HG03571 (cell line): ENCODE data around the gene BTBD9.
"Not testable (repeated sequence)": the region's sequence is repeated elsewhere in the genome, so short reads cannot be mapped to it uniquely, and the experiment has no call there.

ENCODE experiments used
- ATAC-seq: cut with Tn5 transposase; IDR thresholded peaks from one replicate; pipeline ENCODE4 v1.9.1; 2021; ENCODE audit not compliant: unreplicated experiment

Gene BTBD9

DNA sequence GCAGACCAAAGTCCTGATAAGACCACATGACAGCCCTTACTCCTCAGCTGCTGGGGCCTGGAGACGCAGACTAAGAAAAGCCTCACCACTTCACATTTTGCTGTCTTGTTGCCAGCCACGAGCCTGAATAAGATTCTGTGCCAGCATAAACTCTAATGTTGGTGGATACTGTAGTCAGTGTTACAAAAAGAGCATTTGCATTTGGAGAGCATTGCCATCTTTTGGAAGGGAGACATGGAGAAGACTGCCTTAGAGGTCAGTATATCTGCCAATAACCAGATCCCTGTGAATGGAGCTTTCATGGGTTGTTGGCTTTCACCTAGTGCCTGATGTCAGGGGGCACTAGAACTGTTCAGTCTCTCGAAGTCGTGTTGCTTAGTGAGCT lies 505.0 kb downstream of the BTBD9 start:
- ATAC-seq, result no peak

DNA sequence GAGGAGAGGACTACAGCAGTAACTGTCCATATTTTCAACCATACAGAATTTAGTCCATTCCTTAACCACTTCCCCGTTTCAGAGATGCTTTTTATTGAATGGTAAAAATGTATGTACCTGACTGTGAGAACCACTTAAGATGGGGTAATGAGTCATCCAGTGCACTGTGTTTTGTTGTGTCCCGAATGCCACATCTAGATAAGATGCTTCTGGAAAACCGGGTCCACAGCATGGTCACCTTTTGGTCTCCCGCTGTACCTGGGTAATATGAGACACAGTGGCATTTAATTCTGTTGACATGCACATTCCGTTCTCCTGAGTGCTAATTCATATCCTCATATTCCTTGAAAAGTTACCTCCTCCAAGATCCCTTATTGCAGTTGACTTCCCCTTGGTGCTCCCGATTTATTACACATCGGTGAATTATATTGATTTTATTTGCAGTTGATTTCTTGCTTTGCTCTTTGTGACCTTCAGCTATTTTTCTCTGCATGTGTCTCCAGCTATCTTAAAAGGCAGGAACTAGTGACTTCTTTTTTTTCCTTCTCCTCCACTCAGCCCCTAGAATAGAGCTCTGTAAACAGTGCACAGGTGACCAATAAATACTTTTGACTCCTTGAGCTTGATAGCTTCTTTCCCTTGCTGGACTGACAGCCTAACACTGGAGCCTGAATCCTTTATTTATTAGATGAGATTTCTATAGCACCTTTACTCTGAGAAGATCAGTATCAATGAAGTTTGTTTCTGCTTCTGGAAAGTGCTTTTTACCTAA lies 505.6 kb downstream of the BTBD9 start:
- no peak for ATAC-seq

DNA sequence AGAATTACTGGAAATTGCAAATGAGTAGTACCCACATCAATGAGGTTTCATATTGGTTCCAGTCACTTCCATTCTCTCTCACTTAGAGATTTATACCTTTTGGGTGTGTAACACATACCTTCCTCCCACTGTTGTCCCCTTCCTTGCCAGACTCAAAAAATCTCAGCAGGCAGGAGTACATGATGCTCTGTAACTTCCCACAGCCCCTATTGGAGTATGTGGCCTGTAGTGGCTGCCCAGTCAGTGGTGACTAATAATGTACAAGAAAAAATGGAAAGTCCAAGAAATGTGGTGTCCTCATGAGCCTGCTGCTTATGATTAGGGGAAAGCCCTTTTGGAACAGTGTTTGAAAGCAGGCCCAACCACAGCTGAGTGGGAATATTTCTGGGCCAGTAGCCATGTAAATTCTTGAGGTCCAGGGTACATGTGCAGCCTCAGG lies 508.2 kb downstream of the BTBD9 start:
- ATAC-seq, result no peak

GRCh38 chr6:38127284-38127683 lies 512.4 kb downstream of the BTBD9 start:
- no peak for ATAC-seq

DNA sequence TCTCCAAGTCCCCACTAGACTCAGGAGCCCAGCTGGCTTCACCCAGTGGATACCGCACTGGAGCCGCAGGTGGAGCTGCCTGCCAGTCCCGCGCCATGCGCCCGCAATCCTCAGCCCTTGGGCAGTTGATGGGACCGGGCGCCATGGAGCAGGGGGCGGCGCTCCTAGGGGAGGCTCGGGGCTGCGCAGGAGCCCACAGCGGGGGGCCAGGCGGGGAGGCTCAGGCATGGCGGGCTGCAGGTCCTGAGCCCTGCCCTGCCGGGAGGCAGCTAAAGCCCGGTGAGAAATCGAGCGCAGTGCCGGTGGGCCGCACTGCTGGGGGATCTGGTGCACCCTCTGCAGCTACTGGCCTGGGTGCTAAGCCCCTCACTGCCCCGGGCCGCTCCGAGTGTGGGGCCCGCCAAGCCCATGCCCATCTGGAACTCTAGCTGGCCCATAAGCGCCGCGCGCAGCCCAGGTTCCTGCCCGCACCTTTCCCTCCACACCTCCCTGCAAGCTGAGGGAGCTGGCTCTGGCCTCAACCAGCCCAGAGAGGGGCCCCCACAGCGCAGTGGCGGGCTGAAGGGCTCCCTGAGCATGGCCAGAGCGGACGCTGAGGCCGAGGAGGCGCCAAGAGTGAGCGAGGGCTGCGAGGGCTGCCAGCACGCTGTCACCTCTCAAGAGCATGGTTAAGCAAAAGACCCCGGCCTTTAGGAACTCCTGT lies 515.4 kb downstream of the BTBD9 start:
- not testable (repeated sequence) for ATAC-seq

DNA sequence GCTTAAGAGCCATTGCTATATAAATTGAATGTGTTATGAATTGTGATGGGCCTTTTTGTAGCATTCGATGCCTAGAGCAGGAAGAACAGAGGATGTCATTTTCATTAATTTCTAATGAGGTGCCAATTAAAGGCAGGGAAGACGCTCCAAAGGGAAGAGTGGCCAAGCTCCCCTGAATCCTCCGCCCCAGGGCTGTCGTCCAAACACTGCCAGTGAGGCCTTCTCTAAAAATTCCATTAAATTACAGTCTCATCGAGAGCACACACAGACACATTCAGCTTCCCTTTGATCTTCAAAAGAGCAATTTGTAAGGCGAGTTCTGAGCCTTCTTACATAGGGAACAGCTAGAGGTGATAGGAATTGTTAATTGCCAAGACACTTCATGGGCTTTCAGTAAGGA lies 520.2 kb downstream of the BTBD9 start:
- no peak for ATAC-seq

DNA sequence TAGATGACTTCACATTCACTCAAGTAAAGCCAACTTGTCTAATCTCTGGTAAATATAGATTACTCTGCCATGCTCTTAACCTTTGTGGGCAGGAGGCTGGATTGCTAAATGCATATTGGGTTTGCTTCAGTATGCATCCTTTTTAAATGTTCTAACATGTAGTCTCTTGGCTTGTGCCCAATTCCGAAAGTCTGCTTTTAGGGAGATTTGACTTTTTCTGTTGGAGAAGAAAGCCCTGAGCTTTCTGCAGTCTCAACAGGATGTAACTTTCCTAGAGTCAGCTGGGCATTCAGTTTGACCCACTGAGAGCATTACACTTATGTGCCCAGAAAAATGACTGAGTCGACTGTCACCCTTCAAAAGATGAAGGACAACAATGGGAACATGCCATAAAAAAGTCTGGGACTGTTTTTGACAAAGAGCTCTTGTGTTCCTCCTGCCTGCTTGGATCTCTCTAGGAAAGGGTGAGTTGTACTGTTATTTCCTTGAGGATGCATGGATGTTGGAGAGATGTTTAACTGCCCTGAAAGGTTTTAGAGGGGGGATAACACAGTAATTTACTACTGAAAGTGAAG lies 520.9 kb downstream of the BTBD9 start:
- ATAC-seq, result no peak
